ENCODE measurements around the gene MYT1.

The MYT1 gene

DNA sequence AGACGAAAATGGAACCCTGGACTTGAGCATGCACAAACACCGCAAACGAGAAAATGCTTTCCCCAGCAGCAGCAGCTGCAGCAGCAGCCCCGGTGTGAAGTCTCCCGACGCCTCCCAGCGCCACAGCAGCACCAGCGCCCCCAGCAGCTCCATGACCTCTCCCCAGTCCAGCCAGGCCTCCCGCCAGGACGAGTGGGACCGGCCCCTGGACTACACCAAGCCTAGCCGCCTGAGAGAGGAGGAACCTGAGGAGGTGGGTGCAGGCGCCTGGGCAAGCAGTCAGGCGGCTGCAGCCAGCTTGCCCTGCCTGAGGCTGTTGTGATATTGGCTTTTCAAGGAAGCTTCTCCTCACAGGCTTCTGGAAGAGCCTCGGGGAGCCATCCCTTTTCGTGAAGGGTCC lies 55.5 kb downstream of the MYT1 start:
- no peak for DNase-seq (ENCODE audit: extremely low spot score)
- ChIA-PET POLR2A (no interaction called here), CTCF (no interaction called here)

DNA sequence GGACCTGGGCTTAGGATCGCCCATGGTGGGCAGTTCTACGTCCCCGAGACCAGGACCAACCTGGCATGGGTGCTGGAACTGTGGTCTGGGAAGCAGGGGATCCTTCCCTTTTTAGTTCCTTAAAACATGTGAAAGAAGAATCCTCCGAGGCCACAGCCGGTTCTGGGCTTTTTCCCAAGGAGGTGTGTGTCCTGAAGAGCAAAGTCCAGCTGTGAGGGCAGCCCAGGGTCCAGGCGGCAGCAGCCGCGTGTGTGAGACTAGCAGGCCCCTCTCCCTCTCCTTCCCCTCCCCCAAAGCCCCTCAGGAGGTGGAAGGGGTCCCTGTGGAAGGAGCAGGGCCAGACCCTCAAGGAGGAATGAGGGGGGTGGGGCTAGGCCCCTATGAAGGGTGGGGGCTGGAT lies 56.2 kb downstream of the MYT1 start:
- TF ChIP-seq FOXM1 (IDR thresholded peaks at IDR 0.05; ENCODE audit: borderline replicate concordance), result no peak
- TF ChIP-seq CTBP1 (IDR thresholded peaks at IDR 0.05; ENCODE audit: borderline replicate concordance), result no peak
- DNase-seq (ENCODE audit: extremely low spot score), result no peak
- ChIA-PET POLR2A (no interaction called here), CTCF (no interaction called here)

More for the DNA sequence above, 55.5 kb downstream of the MYT1 start:
- TF ChIP-seq ZNF384 (IDR thresholded peaks at IDR 0.05) (no peak), FOXM1 (IDR thresholded peaks at IDR 0.05; ENCODE audit: borderline replicate concordance) (no peak), LEF1 (IDR thresholded peaks at IDR 0.05; ENCODE audit: borderline replicate concordance) (no peak), SUZ12 (IDR thresholded peaks at IDR 0.05) (no peak), HDGF (IDR thresholded peaks at IDR 0.05; ENCODE audit: borderline replicate concordance) (no peak), ELF4 (IDR thresholded peaks at IDR 0.05) (no peak), FOXK2 (IDR thresholded peaks at IDR 0.05) (no peak), BHLHE40 (IDR thresholded peaks at IDR 0.05; ENCODE audit: borderline replicate concordance) (no peak), FOXA1 (IDR thresholded peaks at IDR 0.05) (no peak), NFRKB (IDR thresholded peaks at IDR 0.05) (no peak), L3MBTL2 (conservative IDR thresholded peaks at IDR 0.05) (no peak), CTBP1 (IDR thresholded peaks at IDR 0.05; ENCODE audit: borderline replicate concordance) (no peak), ARNT (IDR thresholded peaks at IDR 0.05) (no peak), SP1 (IDR thresholded peaks at IDR 0.05) (no peak), TARDBP (IDR thresholded peaks at IDR 0.05) (no peak)
- TF ChIP-seq, protein P1, sequence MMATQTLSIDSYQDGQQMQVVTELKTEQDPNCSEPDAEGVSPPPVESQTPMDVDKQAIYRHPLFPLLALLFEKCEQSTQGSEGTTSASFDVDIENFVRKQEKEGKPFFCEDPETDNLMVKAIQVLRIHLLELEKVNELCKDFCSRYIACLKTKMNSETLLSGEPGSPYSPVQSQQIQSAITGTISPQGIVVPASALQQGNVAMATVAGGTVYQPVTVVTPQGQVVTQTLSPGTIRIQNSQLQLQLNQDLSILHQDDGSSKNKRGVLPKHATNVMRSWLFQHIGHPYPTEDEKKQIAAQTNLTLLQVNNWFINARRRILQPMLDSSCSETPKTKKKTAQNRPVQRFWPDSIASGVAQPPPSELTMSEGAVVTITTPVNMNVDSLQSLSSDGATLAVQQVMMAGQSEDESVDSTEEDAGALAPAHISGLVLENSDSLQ (IDR thresholded peaks at IDR 0.05), result no peak

DNA sequence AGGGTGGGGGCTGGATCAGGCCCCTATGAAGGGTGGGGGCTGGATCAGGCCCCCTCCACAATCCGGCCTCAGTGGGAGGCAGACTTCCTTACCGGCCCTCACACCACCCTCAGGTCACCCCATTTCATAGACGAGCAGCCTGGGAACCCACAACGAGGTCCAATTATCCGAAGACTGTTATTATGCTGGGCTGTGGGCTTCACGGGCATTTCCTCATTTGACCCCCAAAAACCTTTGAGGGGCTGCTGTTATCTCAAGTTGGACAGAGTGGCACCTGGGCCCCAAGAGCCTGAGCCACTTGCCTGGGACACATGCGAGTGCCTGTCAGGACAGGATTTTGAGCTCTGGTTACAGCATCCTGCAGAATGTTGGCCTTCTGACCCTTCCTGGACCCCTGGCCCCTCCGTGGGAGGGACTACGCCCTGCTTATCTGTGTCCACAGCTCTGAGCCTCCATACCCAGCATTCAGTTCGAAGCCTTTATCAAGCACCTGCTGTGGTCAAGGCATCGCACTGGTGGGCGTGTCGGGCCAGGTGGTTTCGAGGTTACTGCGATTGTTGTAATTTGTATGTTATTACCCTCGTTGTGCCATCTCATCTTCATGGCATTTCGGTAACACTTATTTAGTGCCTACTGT lies 56.8 kb downstream of the MYT1 start:
- ChIA-PET POLR2A (no interaction called here), CTCF (no interaction called here)
- no peak for DNase-seq (ENCODE audit: extremely low spot score)
- TF ChIP-seq, protein P1 (IDR thresholded peaks at IDR 0.05), result no peak
- no peak for TF ChIP-seq HDGF (IDR thresholded peaks at IDR 0.05; ENCODE audit: borderline replicate concordance)
- TF ChIP-seq ARNT (IDR thresholded peaks at IDR 0.05), result no peak
- no peak for TF ChIP-seq FOXA1 (IDR thresholded peaks at IDR 0.05)
- no peak for TF ChIP-seq ELF4 (IDR thresholded peaks at IDR 0.05)
- no peak for TF ChIP-seq L3MBTL2 (conservative IDR thresholded peaks at IDR 0.05)
- no peak for TF ChIP-seq LEF1 (IDR thresholded peaks at IDR 0.05; ENCODE audit: borderline replicate concordance)
- no peak for TF ChIP-seq SP1 (IDR thresholded peaks at IDR 0.05)
- no peak for TF ChIP-seq ZNF384 (IDR thresholded peaks at IDR 0.05)
- TF ChIP-seq BHLHE40 (IDR thresholded peaks at IDR 0.05; ENCODE audit: borderline replicate concordance), result no peak
- TF ChIP-seq NFRKB (IDR thresholded peaks at IDR 0.05), result no peak
- no peak for TF ChIP-seq FOXK2 (IDR thresholded peaks at IDR 0.05)

DNA sequence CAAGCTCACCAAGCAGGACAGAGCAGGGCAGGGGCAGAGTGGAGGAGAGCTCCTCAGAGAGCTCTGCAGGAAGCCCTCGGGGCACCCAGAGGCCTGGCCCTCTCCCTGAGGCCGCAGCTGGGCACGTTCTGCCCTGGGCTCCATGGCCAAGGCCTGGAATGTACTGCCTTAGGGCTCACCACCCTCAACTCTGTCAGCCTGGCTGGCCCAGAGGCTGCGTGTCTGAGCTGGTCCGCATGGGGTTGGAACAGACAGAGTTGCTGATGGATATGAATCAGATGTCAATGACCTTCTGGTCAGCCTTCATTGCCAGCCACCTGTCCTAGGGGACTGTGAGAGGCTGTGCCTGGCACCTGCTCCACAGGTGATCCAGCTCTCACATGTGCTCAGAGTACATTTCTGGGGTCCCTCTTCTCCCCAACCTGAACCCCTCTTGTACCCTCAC lies 58.1 kb downstream of the MYT1 start:
- ChIA-PET POLR2A (no interaction called here), CTCF (no interaction called here)
- DNase-seq (ENCODE audit: extremely low spot score), result no peak
- no peak for TF ChIP-seq ELF4 (IDR thresholded peaks at IDR 0.05)
- TF ChIP-seq SUZ12 (IDR thresholded peaks at IDR 0.05), result no peak
- no peak for TF ChIP-seq FOXK2 (IDR thresholded peaks at IDR 0.05)
- TF ChIP-seq HDGF (IDR thresholded peaks at IDR 0.05; ENCODE audit: borderline replicate concordance), result no peak
- TF ChIP-seq ZNF384 (IDR thresholded peaks at IDR 0.05), result no peak
- no peak for TF ChIP-seq CTBP1 (IDR thresholded peaks at IDR 0.05; ENCODE audit: borderline replicate concordance)
- no peak for TF ChIP-seq ARNT (IDR thresholded peaks at IDR 0.05)
- TF ChIP-seq LEF1 (IDR thresholded peaks at IDR 0.05; ENCODE audit: borderline replicate concordance), result no peak
- TF ChIP-seq TARDBP (IDR thresholded peaks at IDR 0.05), result no peak
- TF ChIP-seq NFRKB (IDR thresholded peaks at IDR 0.05), result no peak
- no peak for TF ChIP-seq FOXA1 (IDR thresholded peaks at IDR 0.05)
- TF ChIP-seq, protein P1 (IDR thresholded peaks at IDR 0.05), result no peak

DNA sequence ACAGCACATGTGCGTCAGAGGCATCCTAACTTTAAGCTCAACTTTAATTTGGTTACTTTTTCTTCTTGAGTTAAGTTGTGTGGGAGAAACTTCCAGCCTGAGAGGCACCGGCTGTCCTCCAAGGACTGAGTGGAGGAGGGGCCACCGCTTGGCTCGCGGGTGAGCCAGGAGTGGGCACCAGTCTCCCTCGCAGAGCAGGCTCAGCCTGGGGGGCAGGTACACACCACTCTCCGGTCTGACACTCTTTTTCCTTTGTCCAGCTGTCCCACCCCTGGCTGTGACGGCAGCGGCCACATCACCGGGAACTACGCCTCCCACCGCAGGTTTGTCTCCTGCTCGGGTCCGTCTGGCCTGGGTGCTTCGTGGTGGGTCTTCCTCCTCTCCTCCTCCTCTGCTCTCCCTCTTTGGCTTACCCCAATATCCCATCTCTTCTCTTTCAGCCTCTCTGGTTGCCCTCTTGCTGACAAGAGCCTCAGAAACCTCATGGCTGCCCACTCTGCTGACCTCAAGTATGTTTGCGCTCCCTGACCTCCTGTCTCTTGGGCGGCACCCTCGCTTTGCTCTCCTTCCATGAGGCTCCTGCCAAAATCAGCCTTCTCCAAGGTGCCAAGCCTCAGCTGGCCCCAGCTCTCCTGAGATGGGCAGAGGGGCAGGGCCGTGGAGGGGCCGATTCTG lies 58.7 kb downstream of the MYT1 start:
- POLR2A ChIA-PET, result no interaction called here
- TF ChIP-seq ZNF384 (IDR thresholded peaks at IDR 0.05) (no peak), TARDBP (IDR thresholded peaks at IDR 0.05) (no peak), BHLHE40 (IDR thresholded peaks at IDR 0.05; ENCODE audit: borderline replicate concordance) (no peak), CTBP1 (IDR thresholded peaks at IDR 0.05; ENCODE audit: borderline replicate concordance) (no peak), HDGF (IDR thresholded peaks at IDR 0.05; ENCODE audit: borderline replicate concordance) (no peak), SP1 (IDR thresholded peaks at IDR 0.05) (no peak), ARNT (IDR thresholded peaks at IDR 0.05) (no peak)
- TF ChIP-seq, protein P1 (IDR thresholded peaks at IDR 0.05), result no peak
- CTCF ChIA-PET, result interaction anchor here (0.8 to 1.2 kb wide), 2 partner anchors 14 kb away, joined by 3 read pairs; no protein-coding TSS in a partner anchor
- DNase-seq (ENCODE audit: extremely low spot score), result no peak

All from HEK293T (cell line).